Epidermal melanocyte (primary cell): ENCODE measurements around the gene PRKCA.

Experiments used
- DNase-seq: peaks from one replicate; pipeline ENCODE4 v3.0.0; 2011; ENCODE audit warnings: low spot score; ENCODE audit not compliant: insufficient read length

PRKCA gene

DNA sequence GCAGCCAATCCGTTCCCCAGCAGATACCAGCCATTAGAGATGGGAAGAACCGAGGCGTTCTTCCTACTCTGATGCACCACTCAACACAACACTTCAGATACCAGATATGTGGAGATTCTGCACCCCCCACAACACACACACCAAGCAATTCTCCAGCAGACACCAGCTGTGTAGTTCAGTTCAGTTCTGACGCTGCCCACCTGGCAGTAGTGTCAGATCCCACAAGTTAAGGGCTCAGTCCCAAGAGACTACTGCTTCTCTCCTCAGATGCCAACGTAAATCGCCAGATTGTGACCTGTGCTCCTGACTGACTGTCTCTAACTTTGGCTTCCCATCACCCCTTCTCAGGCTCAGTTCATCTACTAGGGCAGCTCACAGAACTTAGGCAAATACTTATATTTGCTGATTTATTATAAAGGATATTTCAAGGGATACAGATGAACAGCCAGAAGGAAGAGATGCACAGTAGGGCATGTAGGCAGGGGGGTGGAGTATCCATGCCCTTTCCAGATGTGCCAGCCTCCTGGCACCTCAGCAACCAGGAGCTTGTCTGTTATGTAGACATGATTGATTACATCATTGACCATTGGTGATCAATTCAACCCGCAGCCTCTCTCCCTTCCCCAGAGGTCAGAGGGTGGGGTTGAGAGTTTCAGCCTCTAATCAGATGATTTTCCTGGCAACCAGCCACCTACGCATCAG, 110.6 kb downstream of the PRKCA start:
- no peak for DNase-seq

DNA sequence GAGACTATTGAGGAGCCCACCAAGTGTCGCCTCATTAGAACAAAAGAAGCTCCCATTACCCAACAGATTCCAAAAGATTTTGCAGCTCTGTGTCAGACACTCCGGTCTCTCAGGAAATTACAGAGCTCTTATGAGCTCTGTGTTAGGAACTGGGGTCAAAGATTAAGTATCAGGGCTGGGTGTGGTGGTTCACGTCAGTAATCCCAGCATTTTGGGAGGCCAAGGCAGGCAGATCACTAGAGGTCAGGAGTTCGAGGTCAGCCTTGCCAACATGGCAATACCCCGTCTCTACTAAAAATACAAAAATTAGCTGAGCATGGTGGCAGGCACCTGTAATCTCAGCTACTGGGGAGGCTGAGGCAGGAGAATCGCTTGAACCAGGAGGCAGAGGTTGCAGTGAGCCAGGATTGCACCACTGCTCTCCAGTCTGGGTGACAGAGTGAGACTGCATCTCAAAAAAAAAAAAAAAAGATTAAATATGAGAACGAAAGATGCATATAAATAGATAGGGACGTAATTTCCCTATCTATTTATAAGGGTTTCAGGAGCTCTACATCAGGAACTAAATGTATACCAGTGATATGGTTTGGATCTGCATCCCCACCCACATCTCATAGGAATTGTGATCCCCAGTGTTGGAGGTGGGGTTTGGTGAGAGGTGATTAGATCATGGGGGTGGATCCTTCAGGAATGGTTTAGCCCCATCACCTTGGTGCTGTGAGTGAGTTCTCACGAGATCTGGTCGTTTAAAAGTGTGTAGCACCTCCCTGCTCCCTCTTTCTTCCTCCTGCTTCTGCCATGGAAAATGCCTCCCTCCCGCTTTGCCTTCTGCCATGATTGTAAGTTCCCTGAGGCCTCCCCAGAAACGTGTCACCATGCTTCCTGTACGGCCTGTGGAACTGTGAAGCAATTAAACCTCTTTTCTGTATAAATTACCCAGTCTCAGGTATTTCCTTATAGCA, 111.4 kb downstream of the PRKCA start:
- no peak for DNase-seq

GRCh38 chr17:66414561-66415175, 112.3 kb downstream of the PRKCA start:
- no peak for DNase-seq

DNA sequence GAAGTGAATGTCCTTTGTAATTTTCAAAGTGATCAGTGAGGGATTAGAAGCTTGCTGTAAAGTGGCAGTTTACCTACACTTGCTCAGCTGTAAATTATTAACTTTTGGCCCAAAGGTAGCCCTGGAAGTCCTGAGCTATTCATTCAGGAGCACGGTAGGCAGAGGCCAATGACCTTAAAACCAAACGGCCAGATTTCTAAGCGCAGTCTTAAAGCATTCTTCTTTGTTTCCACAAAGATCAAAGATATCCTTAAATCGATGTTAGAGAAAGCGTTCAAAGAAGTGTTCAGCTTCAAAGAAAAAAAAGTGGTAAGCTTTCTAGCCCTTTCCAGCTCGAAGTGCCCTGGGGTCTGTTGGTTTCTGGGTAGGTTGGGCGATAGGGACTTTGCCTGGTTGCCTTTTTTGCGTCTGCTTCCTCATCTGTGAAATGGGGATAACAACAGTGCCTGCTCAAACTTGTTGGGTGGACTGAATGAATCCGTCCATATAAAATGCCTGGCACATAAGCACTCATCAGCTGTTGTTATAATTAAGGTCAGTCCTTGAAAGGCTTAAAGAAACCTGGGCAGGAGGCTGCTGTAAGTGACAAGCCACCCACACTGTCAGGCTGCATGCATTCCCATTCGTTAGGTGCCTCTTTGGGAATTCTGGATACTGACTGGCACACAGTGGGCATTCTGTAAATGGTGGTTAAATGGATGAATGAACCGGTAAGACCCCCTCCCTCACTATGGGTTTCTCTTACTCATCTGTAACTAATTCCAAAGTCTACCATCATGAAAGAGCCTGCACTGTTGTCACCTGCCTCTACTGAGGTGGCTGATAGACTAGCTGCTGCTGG, 113.2 kb downstream of the PRKCA start:
- DNase-seq, result no peak

GRCh38 chr17:66416207-66416940, 114.0 kb downstream of the PRKCA start:
- DNase-seq, result no peak

DNA sequence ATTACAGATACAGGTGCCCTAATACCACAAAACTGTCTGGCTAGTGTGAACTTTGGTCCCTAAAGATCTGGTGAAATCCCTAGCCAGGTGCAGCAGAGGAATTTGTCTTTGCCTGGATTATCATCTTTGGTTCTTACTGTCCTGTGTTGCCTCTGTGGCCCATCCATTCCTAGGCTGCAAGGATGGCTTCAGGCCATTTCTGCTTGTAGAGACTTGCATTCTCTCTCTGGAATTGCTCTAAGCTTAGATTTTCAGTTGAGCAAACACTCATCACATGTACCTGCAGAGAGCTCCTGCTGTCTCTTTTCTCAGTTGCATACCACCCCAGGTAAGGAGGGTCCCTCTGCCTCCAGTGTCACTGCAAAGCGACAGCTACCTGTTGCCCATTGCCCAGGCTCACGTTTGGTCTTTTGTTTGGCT, 114.9 kb downstream of the PRKCA start:
- no peak for DNase-seq

- DNase-seq, result no peak
Measured at GRCh38 chr17:66420961-66421371, 118.6 kb downstream of the PRKCA start.

GRCh38 chr17:66422186-66422585, 119.8 kb downstream of the PRKCA start:
- DNase-seq, result no peak

- DNase-seq, result no peak
Measured at GRCh38 chr17:66423056-66423955, 120.9 kb downstream of the PRKCA start.

DNA sequence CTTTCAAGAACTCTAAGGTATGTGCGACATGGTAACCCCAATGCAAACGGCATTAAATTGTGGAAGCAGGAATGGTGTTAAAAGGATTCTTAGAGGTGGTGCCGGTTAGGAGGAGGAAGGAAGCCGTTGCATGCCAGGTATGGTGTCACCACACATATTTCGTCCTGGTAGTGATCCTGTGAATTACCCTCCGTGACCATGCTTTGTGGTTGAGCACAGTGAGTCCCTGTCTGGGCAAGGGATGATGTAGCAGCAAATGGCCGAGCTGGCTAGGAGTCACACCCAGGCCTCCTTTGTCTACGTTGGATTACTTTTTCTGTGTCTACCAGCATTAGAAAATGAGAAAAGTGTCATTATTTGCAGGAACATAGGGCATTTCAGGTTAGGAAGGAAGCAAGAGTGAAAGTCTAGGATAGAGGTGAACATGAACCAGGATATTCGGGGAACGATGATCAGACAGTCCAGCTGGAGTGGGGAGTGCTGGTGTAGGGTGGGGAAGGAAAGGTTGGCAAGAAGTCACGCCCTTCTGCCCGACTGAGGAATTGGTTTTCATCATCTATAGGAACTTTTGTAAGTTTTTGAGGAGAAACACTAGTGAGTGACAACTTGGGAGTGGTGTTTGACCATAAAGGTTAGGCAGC, 123.5 kb downstream of the PRKCA start:
- DNase-seq, result no peak

GRCh38 chr17:66426397-66427033, 124.1 kb downstream of the PRKCA start:
- DNase-seq, result no peak

GRCh38 chr17:66427134-66427533, 124.7 kb downstream of the PRKCA start:
- DNase-seq, result no peak

- no peak for DNase-seq
Measured at GRCh38 chr17:66429680-66430079, 127.3 kb downstream of the PRKCA start.

DNA sequence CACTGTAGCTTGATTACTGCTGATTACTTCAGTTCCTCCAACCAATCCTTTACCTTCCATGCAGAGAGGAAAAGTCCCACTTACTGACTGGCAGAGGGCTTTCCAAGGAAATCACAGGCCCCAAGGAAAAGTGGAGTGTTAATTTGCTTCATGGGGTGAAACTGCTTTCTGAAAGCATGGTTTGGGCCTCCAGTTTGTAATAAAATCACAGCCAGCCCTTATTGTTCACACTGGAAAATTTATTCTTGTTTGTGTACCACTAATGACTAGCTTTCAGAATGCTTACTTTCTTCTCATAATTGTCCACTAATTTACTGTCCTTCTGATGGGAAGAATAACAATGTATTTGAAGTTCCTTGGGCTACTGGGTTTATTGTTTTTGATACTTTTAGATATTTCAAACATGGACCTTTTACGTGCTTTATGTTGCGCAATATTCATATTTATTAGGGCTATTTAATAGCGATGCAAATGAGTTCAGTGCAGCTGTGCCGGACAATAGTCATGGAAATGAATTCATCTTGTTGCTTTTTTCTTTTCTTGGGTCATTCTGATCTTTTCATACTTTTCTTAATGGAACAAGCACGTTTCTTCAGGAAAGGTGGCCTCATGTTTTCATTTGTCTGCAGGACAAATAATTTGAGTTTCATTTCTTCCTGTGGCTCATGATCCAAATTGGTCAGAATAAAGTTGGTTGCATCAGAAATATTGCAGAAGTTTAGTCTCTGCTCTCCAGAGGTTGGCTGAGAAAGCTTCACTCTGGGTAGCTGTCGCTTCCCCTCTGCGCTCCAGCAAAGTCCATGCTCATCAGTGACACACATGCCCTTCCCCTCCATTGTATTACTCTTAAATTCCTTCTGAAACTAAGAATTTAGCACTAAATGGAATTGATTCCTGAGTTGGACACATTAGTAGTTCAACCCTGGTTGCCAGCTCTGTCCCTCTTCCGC, 128.7 kb downstream of the PRKCA start:
- no peak for DNase-seq

DNA sequence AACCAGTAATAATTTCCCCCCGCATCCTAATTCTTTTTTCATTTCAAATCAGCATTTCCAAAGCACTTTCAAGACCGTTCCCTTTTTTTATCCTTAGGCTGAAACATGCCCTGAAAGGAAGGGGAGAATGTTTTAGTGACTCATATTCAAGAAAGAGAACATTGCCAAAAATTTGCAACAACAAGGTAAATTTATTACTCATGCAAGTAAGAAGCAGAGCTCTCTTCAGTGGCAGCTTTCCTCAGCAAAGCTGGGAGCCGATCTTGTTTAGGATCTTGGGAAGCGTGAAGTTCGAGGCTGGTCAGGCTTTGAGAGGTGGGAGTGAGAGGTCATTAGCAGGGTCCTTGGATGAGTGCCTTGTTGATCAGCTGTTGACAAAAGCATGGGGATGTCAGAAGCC, 129.5 kb downstream of the PRKCA start:
- DNase-seq, result no peak

GRCh38 chr17:66432411-66432957, 130.1 kb downstream of the PRKCA start:
- no peak for DNase-seq

GRCh38 chr17:66432996-66433551, 130.7 kb downstream of the PRKCA start:
- no peak for DNase-seq
